ENCODE data around the gene C9orf43. TPM values are rescaled to one million over a fixed set of nuclear protein-coding genes. Genes with fewer than 3 reads are reported as not detected.

C9orf43 gene
- polyA plus RNA-seq, 1 experiment: 0.23 TPM

DNA sequence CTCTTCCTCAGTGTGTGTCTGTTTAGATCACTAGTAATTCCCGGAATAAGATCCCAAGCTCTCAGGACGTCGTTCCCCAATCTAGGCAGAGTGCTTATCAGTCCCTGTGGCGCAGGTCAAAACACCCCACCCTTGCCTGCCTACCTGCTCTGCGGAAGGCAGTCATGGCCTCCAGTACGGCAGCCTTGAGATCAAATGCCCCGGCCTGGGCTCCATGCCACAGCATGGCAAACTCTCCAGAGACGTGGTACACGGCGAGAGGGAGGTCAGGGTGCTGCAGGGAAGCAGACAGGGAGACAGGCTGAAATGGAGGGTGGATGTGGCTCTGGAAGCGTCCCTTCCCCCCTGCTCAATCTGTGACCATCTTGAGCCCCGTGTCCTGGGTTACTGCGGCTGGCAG is 21.7 kb upstream of the C9orf43 start:
- POLR2A ChIA-PET: no interaction called here
- DNase-seq (ENCODE audit: low read depth): no peak
- Histone ChIP-seq H3K4me3 (ENCODE audit: low read depth, low read length) (no peak overlapping the region), H3K27me3 (ENCODE audit: control insufficient read depth, insufficient read depth, low read length) (no peaks in the 10 kb centered on the region), H3K36me3 (ENCODE audit: control insufficient read depth, insufficient read depth, low read length) (peaks cover 23% of the 10 kb centered on the region)
- TF ChIP-seq, protein P1, sequence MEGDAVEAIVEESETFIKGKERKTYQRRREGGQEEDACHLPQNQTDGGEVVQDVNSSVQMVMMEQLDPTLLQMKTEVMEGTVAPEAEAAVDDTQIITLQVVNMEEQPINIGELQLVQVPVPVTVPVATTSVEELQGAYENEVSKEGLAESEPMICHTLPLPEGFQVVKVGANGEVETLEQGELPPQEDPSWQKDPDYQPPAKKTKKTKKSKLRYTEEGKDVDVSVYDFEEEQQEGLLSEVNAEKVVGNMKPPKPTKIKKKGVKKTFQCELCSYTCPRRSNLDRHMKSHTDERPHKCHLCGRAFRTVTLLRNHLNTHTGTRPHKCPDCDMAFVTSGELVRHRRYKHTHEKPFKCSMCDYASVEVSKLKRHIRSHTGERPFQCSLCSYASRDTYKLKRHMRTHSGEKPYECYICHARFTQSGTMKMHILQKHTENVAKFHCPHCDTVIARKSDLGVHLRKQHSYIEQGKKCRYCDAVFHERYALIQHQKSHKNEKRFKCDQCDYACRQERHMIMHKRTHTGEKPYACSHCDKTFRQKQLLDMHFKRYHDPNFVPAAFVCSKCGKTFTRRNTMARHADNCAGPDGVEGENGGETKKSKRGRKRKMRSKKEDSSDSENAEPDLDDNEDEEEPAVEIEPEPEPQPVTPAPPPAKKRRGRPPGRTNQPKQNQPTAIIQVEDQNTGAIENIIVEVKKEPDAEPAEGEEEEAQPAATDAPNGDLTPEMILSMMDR (IDR thresholded peaks at IDR 0.05; ENCODE audit: insufficient read depth, low read depth, low read length): no peak
- CTCF ChIA-PET: interaction anchor here (1.0 kb wide), 1 partner anchor 10 kb away, joined by 4 read pairs; no protein-coding TSS in a partner anchor

DNA sequence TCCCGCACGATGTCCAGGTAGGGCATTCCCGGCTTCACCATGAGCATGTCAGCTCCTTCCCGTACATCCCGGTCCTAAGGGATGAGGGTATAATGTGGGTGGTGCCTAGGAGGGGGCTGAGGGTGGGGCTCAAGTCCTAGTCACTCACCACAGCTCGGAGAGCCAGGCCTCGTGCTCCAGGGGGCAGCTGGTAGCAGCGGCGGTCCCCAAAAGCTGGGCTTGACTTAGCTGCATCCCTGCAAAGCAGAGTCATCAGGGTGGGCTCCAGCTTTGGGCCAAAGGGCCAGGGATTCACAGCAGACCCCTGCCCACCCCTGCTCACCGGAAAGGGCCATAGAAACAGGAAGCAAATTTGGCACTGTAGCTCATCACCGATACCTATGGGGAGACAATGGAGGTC is 21.1 kb upstream of the C9orf43 start:
- Histone ChIP-seq H3K4me3 (ENCODE audit: low read depth, low read length) (no peak overlapping the region), H3K36me3 (ENCODE audit: control insufficient read depth, insufficient read depth, low read length) (peaks cover 23% of the 10 kb centered on the region), H3K27me3 (ENCODE audit: control insufficient read depth, insufficient read depth, low read length) (no peaks in the 10 kb centered on the region)
- CTCF ChIA-PET: no interaction called here
- no peak for DNase-seq (ENCODE audit: low read depth)
- POLR2A ChIA-PET: no interaction called here
- TF ChIP-seq, protein P1 (IDR thresholded peaks at IDR 0.05; ENCODE audit: insufficient read depth, low read depth, low read length): no peak

DNA sequence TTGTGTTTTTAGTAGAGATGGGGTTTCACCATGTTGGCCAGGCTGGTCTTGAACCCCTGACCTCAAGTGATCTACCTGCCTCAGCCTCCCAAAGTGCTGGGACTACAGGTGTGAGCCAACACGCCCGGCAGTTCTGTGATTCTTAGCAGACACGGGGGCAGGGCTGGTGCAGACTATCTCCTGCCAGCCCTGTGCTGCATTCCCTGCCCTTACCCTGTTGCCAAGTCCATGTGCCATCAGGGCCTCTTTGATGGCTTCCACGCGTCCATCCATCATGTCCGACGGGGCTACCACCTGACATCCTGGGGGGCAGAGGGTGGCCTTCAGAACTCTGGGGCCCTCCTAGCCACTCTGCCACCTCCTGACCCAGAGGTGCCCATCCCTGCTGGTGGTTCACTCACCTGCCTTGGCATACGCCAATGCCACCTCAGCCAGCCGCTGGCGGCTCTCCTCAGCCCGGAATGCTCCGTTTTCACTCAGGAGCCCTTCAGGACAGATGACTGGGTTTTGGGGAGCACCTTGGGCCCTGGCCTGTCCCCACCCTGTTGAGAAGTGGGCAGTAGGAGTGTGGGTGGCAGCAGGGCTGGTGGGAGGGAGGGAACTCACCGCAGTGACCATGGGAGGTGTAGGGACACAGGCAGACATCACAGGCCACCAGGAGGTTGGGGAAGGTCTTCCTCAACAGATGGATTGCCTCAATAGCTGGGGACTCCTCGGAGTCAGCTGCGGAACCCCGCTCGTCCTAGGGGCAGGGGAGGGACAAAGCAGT is 20.2 kb upstream of the C9orf43 start:
- TF ChIP-seq, protein P1 (IDR thresholded peaks at IDR 0.05; ENCODE audit: insufficient read depth, low read depth, low read length): no peak
- Histone ChIP-seq H3K36me3 (ENCODE audit: control insufficient read depth, insufficient read depth, low read length) (peaks cover 23% of the 10 kb centered on the region), H3K4me3 (ENCODE audit: low read depth, low read length) (no peak overlapping the region), H3K27me3 (ENCODE audit: control insufficient read depth, insufficient read depth, low read length) (no peaks in the 10 kb centered on the region)
- POLR2A ChIA-PET: no interaction called here
- CTCF ChIA-PET: interaction anchor here (1.3 kb wide), 1 partner anchor 10 kb away, joined by 4 read pairs; the partner anchor contains the start of gene ALAD
- no peak for DNase-seq (ENCODE audit: low read depth)

DNA sequence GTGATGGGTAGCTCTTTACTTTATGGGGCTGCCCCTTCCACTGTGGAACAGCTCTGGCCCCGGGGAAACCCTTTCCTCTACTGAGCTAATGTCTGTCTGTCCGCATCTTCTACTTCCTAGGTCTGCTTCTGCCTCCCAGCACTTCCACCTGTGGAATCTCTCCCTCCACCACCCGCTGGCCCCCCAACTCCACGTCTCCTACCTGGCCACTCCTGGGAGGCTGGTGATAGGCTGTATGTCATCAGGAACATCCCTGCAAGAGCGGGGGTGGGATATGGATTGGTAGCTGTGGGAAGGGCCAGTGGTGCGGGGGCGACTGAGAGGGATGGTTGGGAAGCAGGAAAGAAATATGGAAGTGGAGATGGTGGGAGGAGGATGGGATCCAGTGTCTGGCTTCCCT is 18.6 kb upstream of the C9orf43 start:
- TF ChIP-seq, protein P1 (IDR thresholded peaks at IDR 0.05; ENCODE audit: insufficient read depth, low read depth, low read length): no peak
- H3K36me3 ChIP-seq (ENCODE audit: control insufficient read depth, insufficient read depth, low read length): peaks cover 23% of the 10 kb centered on the region
- no peak overlapping the region for H3K4me3 ChIP-seq (ENCODE audit: low read depth, low read length)
- H3K27me3 ChIP-seq (ENCODE audit: control insufficient read depth, insufficient read depth, low read length): no peaks in the 10 kb centered on the region
- POLR2A ChIA-PET: no interaction called here
- CTCF ChIA-PET: interaction anchor here (0.7 kb wide), 1 partner anchor 9 kb away, joined by 3 read pairs; the partner anchor contains the start of gene ALAD
- no peak for DNase-seq (ENCODE audit: low read depth)

DNA sequence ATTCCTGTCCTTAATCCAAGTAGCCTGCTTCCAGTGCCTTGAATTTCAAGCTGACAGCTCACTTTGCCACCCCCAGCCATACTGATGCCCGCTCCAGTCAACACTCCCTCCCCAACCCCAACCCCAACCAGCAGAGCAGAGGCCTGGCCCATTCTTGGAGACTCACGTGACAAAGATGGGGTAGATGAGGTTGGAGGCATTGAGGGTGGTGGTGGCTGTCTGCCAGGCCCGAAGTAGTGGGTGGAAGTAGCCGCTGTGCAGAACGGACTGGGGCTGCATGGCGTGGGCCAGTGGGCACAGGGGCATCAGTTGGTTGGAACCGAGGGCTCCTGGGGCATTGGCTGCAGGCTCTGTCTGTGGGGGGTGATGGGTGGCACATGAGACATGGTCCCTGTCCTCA is 17.3 kb upstream of the C9orf43 start:
- Histone ChIP-seq H3K4me3 (ENCODE audit: low read depth, low read length) (no peak overlapping the region), H3K27me3 (ENCODE audit: control insufficient read depth, insufficient read depth, low read length) (no peaks in the 10 kb centered on the region), H3K36me3 (ENCODE audit: control insufficient read depth, insufficient read depth, low read length) (peaks cover 21% of the 10 kb centered on the region)
- CTCF ChIA-PET: interaction anchor here (1.2 kb wide), 1 partner anchor 83 kb away, joined by 3 read pairs; no protein-coding TSS in a partner anchor
- no peak for DNase-seq (ENCODE audit: low read depth)
- TF ChIP-seq, protein P1 (IDR thresholded peaks at IDR 0.05; ENCODE audit: insufficient read depth, low read depth, low read length): no peak
- POLR2A ChIA-PET: no interaction called here
